PFSK-1 (cell line): ENCODE data around the gene C1QTNF12.

Source experiments
- POLR2AphosphoS5 ChIP-seq: IDR thresholded peaks from 2 replicates; pipeline ENCODE4 v1.6.1; 2012; ENCODE audit warnings: low read depth, mild to moderate bottlenecking, control low read depth, low read length, moderate library complexity
- REST ChIP-seq, 2 experiments: IDR thresholded peaks; 2 replicates each; pipeline versions ENCODE4 v1.6.1 to v1.8.0; 2011 to 2012; ENCODE audit warnings: low read depth in 2 of 2, low read length in 2 of 2, control low read depth in 1 of 2, inconsistent platforms in 1 of 2, mild to moderate bottlenecking in 1 of 2, moderate library complexity in 1 of 2; ENCODE audit not compliant: insufficient read depth in 1 of 2

GRCh38 chr1:1260843-1261560 is 14.5 kb upstream of the C1QTNF12 start:
- no peak for TF ChIP-seq REST (IDR thresholded peaks at IDR 0.05; ENCODE audit: insufficient read depth in 1 of 2, low read depth in 2 of 2, low read length in 2 of 2)
- no peak for TF ChIP-seq POLR2AphosphoS5
